Naive thymus-derived CD4-positive, alpha-beta T cell (primary cell): Measurements from ENCODE around the gene SLPI. TPM values are rescaled to one million over a fixed set of nuclear protein-coding genes. Genes with fewer than 3 reads are reported as not detected.

Experiments used
- ATAC-seq: fragments of 150-1000 bp; cut with Tn5 transposase; 2 replicates; pipeline ENCODE4 v1.10.0; 2021; ENCODE audit warnings: mild to moderate bottlenecking, moderate library complexity
- CTCF ChIA-PET: fragments of 350-600 bp; sonication (Branson Sonifier 250); formaldehyde crosslinking; loops from one replicate; lab custom pipeline; 2021; ENCODE audit warnings: antibody characterized with exemption; lab: Charles Lee
- POLR2A ChIA-PET: fragments of 350-600 bp; sonication (Branson Sonifier 250); formaldehyde crosslinking; loops from one replicate; lab custom pipeline; 2021; ENCODE audit warnings: antibody characterized with exemption, inconsistent platforms; lab: Charles Lee
- DNase-seq, 9 donors: peaks; one replicate each; pipeline versions ENCODE4 v3.0.0 to v3.0.0-alpha.2; 2020 to 2022; ENCODE audit warnings: mixed read lengths in 1 of 9
- H3K27ac ChIP-seq: one replicate; pipeline ENCODE4 v1.7.0; 2013; ENCODE audit warnings: mild to moderate bottlenecking, low read depth, low read length, moderate library complexity
- H3K27me3 ChIP-seq, 2 donors: one replicate each; pipeline ENCODE4 v1.7.0; 2013; ENCODE audit warnings: low read length in 2 of 2, mild to moderate bottlenecking in 2 of 2, moderate library complexity in 2 of 2; ENCODE audit not compliant: control insufficient read depth in 2 of 2, insufficient read depth in 2 of 2
- H3K36me3 ChIP-seq, 3 experiments: 1 replicate in 2 of 3; 2 replicates in 1 of 3; pipeline ENCODE4 v1.7.0; 2013; ENCODE audit warnings: low read length in 3 of 3, mild to moderate bottlenecking in 3 of 3, moderate library complexity in 1 of 3; ENCODE audit not compliant: insufficient read depth in 3 of 3, control insufficient read depth in 2 of 3
- H3K4me1 ChIP-seq, 2 donors: one replicate each; pipeline ENCODE4 v1.7.0; 2013; ENCODE audit warnings: low read length in 2 of 2, mild to moderate bottlenecking in 2 of 2, moderate library complexity in 1 of 2; ENCODE audit not compliant: control insufficient read depth in 2 of 2, insufficient read depth in 2 of 2
- H3K4me3 ChIP-seq: 2 replicates; pipeline ENCODE4 v1.7.0; 2013; ENCODE audit warnings: mild to moderate bottlenecking, low read length
- H3K9me3 ChIP-seq, 3 experiments: 1 replicate in 2 of 3; 2 replicates in 1 of 3; pipeline ENCODE4 v1.7.0; 2013; ENCODE audit warnings: low read length in 3 of 3; ENCODE audit not compliant: control insufficient read depth in 2 of 3
- H3K27ac Mint-ChIP-seq, 9 donors: one replicate each; pipeline ENCODE4 v1.8.0; 2020 to 2022; ENCODE audit warnings: mixed read lengths in 9 of 9, mild to moderate bottlenecking in 8 of 9, moderate library complexity in 5 of 9, inconsistent platforms in 2 of 9
- H3K27me3 Mint-ChIP-seq, 5 donors: one replicate each; pipeline ENCODE4 v1.8.0; 2021 to 2022; ENCODE audit warnings: mixed read lengths in 5 of 5, mild to moderate bottlenecking in 1 of 5
- H3K36me3 Mint-ChIP-seq, 5 donors: one replicate each; pipeline ENCODE4 v1.8.0; 2020 to 2022; ENCODE audit warnings: mixed read lengths in 5 of 5, mild to moderate bottlenecking in 3 of 5, inconsistent platforms in 1 of 5
- H3K4me1 Mint-ChIP-seq, 7 donors: one replicate each; pipeline ENCODE4 v1.8.0; 2020 to 2022; ENCODE audit warnings: mixed read lengths in 7 of 7, mild to moderate bottlenecking in 3 of 7, inconsistent platforms in 1 of 7
- H3K4me3 Mint-ChIP-seq, 10 donors: one replicate each; pipeline ENCODE4 v1.8.0; 2020 to 2022; ENCODE audit warnings: mild to moderate bottlenecking in 10 of 10, mixed read lengths in 10 of 10, moderate library complexity in 6 of 10, inconsistent platforms in 2 of 10
- H3K9me3 Mint-ChIP-seq, 11 donors: one replicate each; pipeline ENCODE4 v1.8.0; 2020 to 2022; ENCODE audit warnings: mixed read lengths in 11 of 11, mild to moderate bottlenecking in 4 of 11, inconsistent platforms in 1 of 11, moderate library complexity in 1 of 11
- intact Hi-C, 2 donors: fragments of 100-400 bp; cut with micrococcal nuclease; formaldehyde crosslinking; loops; one replicate each; pipeline ENCODE4 v1.15.1; 2023
- polyA plus RNA-seq, 2 donors: library from polyadenylated mRNA; unstranded; fragments of 300-500 nt; fragmentation: Illumina TruSeq; gene quantifications; one replicate each; pipeline ENCODE4 v1.2.3, GENCODE V29; 2021
- total RNA-seq, 6 experiments: library from RNA in 5 of 6; stranded (reverse) in 5 of 6; gene quantifications; 1 replicate in 5 of 6; 2 replicates in 1 of 6; pipeline ENCODE4 v1.2.3 and lab custom pipeline; 2021 to 2026

SLPI gene
- total and polyA plus RNA-seq, 7 experiments from 2014 or later: 0.96 TPM; not detected in 6

GRCh38 chr20:45266977-45267376 lies 12.6 kb upstream of the SLPI start:
- Mint-ChIP-seq H3K4me3 (no peak overlapping the region), H3K36me3 (no peaks in the 10 kb centered on the region), H3K9me3 (peaks cover 0 to 1% (median 0%) of the 10 kb centered on the region in 11 donors), H3K27ac (no peak overlapping the region), H3K4me1 (no peaks in the 10 kb centered on the region), H3K27me3 (peaks cover 23 to 67% (median 34%) of the 10 kb centered on the region in 5 donors)
- CTCF ChIA-PET: no interaction called here
- Histone ChIP-seq H3K4me1 (no peaks in the 10 kb centered on the region), H3K27me3 (no peaks in the 10 kb centered on the region), H3K36me3 (no peaks in the 10 kb centered on the region), H3K9me3 (no peaks in the 10 kb centered on the region), H3K4me3 (no peak overlapping the region), H3K27ac (no peak overlapping the region)
- intact Hi-C loops: no loop called here
- POLR2A ChIA-PET: no interaction called here
- ATAC-seq (no peak), DNase-seq (no peak)

- no peaks in the 10 kb centered on the region for H3K36me3 Mint-ChIP-seq
- H3K4me3 Mint-ChIP-seq: no peak overlapping the region
- intact Hi-C loops: no loop called here
- peaks cover 0 to 1% (median 0%) of the 10 kb centered on the region in 7 donors for H3K4me1 Mint-ChIP-seq
- no peaks in the 10 kb centered on the region for H3K9me3 Mint-ChIP-seq
- no peak overlapping the region for H3K27ac Mint-ChIP-seq
- ATAC-seq (no peak), DNase-seq (no peak)
- Histone ChIP-seq H3K4me3 (no peak overlapping the region), H3K36me3 (no peaks in the 10 kb centered on the region), H3K27ac (no peak overlapping the region), H3K9me3 (no peaks in the 10 kb centered on the region), H3K27me3 (no peaks in the 10 kb centered on the region), H3K4me1 (no peaks in the 10 kb centered on the region)
- H3K27me3 Mint-ChIP-seq: peaks cover 17 to 68% (median 30%) of the 10 kb centered on the region in 5 donors
- ChIA-PET CTCF (no interaction called here), POLR2A (no interaction called here)
Measured at GRCh38 chr20:45263556-45264266, 9.3 kb upstream of the SLPI start.

- H3K4me1 ChIP-seq: no peaks in the 10 kb centered on the region
- H3K27ac ChIP-seq: no peak overlapping the region
- no peak overlapping the region for H3K27ac Mint-ChIP-seq
- CTCF ChIA-PET: no interaction called here
- DNase-seq (no peak), ATAC-seq (no peak)
- H3K36me3 Mint-ChIP-seq: no peaks in the 10 kb centered on the region
- peaks cover 0 to 7% (median 0%) of the 10 kb centered on the region in 7 donors for H3K4me1 Mint-ChIP-seq
- no peak overlapping the region for H3K4me3 ChIP-seq
- no peaks in the 10 kb centered on the region for H3K9me3 ChIP-seq
- POLR2A ChIA-PET: no interaction called here
- no peaks in the 10 kb centered on the region for H3K9me3 Mint-ChIP-seq
- H3K36me3 ChIP-seq: no peaks in the 10 kb centered on the region
- intact Hi-C loops: no loop called here
- no peak overlapping the region for H3K4me3 Mint-ChIP-seq
- no peaks in the 10 kb centered on the region for H3K27me3 ChIP-seq
- H3K27me3 Mint-ChIP-seq: peaks cover 17 to 39% (median 30%) of the 10 kb centered on the region in 5 donors
Measured at GRCh38 chr20:45258664-45259063, 4.3 kb upstream of the SLPI start.

GRCh38 chr20:45258259-45258658 lies 3.9 kb upstream of the SLPI start:
- Mint-ChIP-seq H3K9me3 (no peaks in the 10 kb centered on the region), H3K27me3 (peaks cover 21 to 40% (median 31%) of the 10 kb centered on the region in 5 donors), H3K4me3 (no peak overlapping the region), H3K4me1 (peaks cover 0 to 7% (median 0%) of the 10 kb centered on the region in 7 donors), H3K27ac (no peak overlapping the region), H3K36me3 (no peaks in the 10 kb centered on the region)
- H3K27ac ChIP-seq: no peak overlapping the region
- ATAC-seq: no peak
- H3K4me1 ChIP-seq: no peaks in the 10 kb centered on the region
- no peaks in the 10 kb centered on the region for H3K27me3 ChIP-seq
- no peak for DNase-seq
- H3K4me3 ChIP-seq: no peak overlapping the region
- ChIA-PET CTCF (interaction anchor here (1.0 kb wide), 1 partner anchor 177 kb away, joined by 3 read pairs; no protein-coding TSS in a partner anchor), POLR2A (no interaction called here)
- intact Hi-C loops: no loop called here
- no peaks in the 10 kb centered on the region for H3K36me3 ChIP-seq
- no peaks in the 10 kb centered on the region for H3K9me3 ChIP-seq

- H3K4me1 ChIP-seq: no peaks in the 10 kb centered on the region
- no peak for DNase-seq
- H3K4me3 ChIP-seq: no peak overlapping the region
- H3K27ac Mint-ChIP-seq: no peak overlapping the region
- H3K4me1 Mint-ChIP-seq: peaks cover 0 to 7% (median 0%) of the 10 kb centered on the region in 7 donors
- CTCF ChIA-PET: interaction anchor here (0.6 to 1.0 kb wide), 2 partner anchors 30 to 177 kb away, joined by 3 read pairs; no protein-coding TSS in a partner anchor
- no peaks in the 10 kb centered on the region for H3K36me3 ChIP-seq
- no peaks in the 10 kb centered on the region for H3K36me3 Mint-ChIP-seq
- peaks cover 19 to 39% (median 28%) of the 10 kb centered on the region in 5 donors for H3K27me3 Mint-ChIP-seq
- H3K27me3 ChIP-seq: no peaks in the 10 kb centered on the region
- no peaks in the 10 kb centered on the region for H3K9me3 ChIP-seq
- H3K4me3 Mint-ChIP-seq: no peak overlapping the region
- no peak overlapping the region for H3K27ac ChIP-seq
- H3K9me3 Mint-ChIP-seq: no peaks in the 10 kb centered on the region
- no peak for ATAC-seq
- POLR2A ChIA-PET: no interaction called here
- intact Hi-C loops: no loop called here
Measured at GRCh38 chr20:45257711-45258110, 3.3 kb upstream of the SLPI start.

- POLR2A ChIA-PET: no interaction called here
- Histone ChIP-seq H3K4me3 (no peak overlapping the region), H3K4me1 (no peaks in the 10 kb centered on the region), H3K27ac (no peak overlapping the region), H3K36me3 (no peaks in the 10 kb centered on the region), H3K27me3 (no peaks in the 10 kb centered on the region), H3K9me3 (no peaks in the 10 kb centered on the region)
- no peaks in the 10 kb centered on the region for H3K9me3 Mint-ChIP-seq
- CTCF ChIA-PET: no interaction called here
- H3K36me3 Mint-ChIP-seq: no peaks in the 10 kb centered on the region
- intact Hi-C loops: no loop called here
- no peak for DNase-seq
- H3K4me1 Mint-ChIP-seq: peaks cover 0 to 7% (median 0%) of the 10 kb centered on the region in 7 donors
- H3K27me3 Mint-ChIP-seq: peaks cover 22 to 44% (median 28%) of the 10 kb centered on the region in 5 donors
- no peak for ATAC-seq
- no peak overlapping the region for H3K27ac Mint-ChIP-seq
- no peak overlapping the region for H3K4me3 Mint-ChIP-seq
Measured at GRCh38 chr20:45257161-45257560, 2.8 kb upstream of the SLPI start.

GRCh38 chr20:45253261-45253660 lies 1.1 kb downstream of the SLPI start:
- peaks cover 31 to 50% (median 39%) of the 10 kb centered on the region in 5 donors for H3K27me3 Mint-ChIP-seq

More at GRCh38 chr20:45253261-45253660, 1.1 kb downstream of the SLPI start:
- peaks cover 0 to 7% (median 0%) of the 10 kb centered on the region in 7 donors for H3K4me1 Mint-ChIP-seq
- Histone ChIP-seq H3K9me3 (no peaks in the 10 kb centered on the region), H3K27ac (no peak overlapping the region), H3K27me3 (no peaks in the 10 kb centered on the region), H3K4me3 (no peak overlapping the region), H3K36me3 (no peaks in the 10 kb centered on the region), H3K4me1 (no peaks in the 10 kb centered on the region)
- H3K4me3 Mint-ChIP-seq: no peak overlapping the region
- ATAC-seq: no peak
- no peaks in the 10 kb centered on the region for H3K9me3 Mint-ChIP-seq
- H3K36me3 Mint-ChIP-seq: no peaks in the 10 kb centered on the region
- ChIA-PET CTCF (interaction anchor here (1.7 kb wide), 1 partner anchor 41 kb away, joined by 4 read pairs; no protein-coding TSS in a partner anchor), POLR2A (no interaction called here)
- H3K27ac Mint-ChIP-seq: no peak overlapping the region
- intact Hi-C loops: no loop called here
- DNase-seq: no peak
